ENCODE measurements around the gene CAT. TPM values are rescaled to one million over a fixed set of nuclear protein-coding genes. Genes with fewer than 3 reads are reported as not detected.

The CAT gene
- 49.4 and 57.0 TPM in 2 replicates for total RNA-seq (2014; rRNA removed; shearing (Covaris generic))
- polyA plus RNA-seq (2016; fragmentation: Nextera tagmentation; extraction: Ambion mirVana) = 52.5 and 54.5 TPM in 2 replicates

DNA sequence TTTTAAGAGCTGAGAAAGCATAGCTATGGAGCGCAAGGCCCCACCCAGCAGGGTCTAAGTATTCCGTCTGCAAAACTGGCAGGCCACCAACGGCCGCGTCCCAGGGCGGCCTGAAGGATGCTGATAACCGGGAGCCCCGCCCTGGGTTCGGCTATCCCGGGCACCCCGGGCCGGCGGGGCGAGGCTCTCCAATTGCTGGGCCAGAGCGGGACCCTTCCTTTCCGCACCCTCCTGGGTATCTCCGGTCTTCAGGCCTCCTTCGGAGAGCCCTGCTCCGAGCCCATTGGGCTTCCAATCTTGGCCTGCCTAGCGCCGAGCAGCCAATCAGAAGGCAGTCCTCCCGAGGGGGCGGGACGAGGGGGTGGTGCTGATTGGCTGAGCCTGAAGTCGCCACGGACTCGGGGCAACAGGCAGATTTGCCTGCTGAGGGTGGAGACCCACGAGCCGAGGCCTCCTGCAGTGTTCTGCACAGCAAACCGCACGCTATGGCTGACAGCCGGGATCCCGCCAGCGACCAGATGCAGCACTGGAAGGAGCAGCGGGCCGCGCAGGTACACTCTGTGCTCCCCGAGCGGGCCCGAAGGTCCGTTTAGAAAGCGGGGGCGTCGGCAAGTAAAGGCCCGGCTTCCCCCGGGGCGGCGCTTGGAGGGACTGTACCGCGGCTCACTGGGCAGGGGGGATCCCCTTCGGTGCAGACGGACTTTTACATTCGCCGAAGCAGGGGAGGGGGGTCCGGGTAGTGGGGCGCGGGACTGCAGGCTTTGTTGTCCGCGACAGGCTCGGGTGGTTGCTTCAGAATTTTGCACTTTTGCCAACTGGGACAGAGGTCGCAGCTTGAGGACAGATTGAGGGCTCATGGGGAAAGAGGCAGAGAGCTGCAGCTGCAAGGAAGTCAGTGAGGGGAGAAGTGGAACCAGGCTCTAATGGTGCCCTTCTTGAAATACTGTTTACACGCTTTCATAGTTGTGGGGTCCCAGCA, at the start of gene CAT:
Gene CAT (plus strand): TSS at position 406 of the 979 bp plus-strand sequence. CDS start 80 bp downstream, at position 486.
- in situ Hi-C loops (cut with MboI) = no loop called here
- H3K4me3 ChIP-seq = peak within 1 kb of the TSS; percentile 81
- peak within 1 kb of the TSS; percentile 87 for H3K9ac ChIP-seq
- 1 to 2% methylated on average over 50 to 55 of the region's 62 CpGs for WGBS, 2 experiments (ENCODE audit: low coverage in 1 of 2, low lambda C conversion rate in 2 of 2, missing lambda C conversion rate in 2 of 2)
- H3K79me2 ChIP-seq (ENCODE audit: insufficient read depth) = peaks cover 54% of the 10 kb centered on the region
- H3K27me3 ChIP-seq (replicated peaks; ENCODE audit: insufficient read depth) = no peaks in the 10 kb centered on the region
- no peaks in the 10 kb centered on the region for H3F3A ChIP-seq (ENCODE audit: insufficient read depth)
- peak; percentile 99 for DNase-seq
- H2AFZ ChIP-seq = peak within 1 kb of the TSS; percentile 92
- no peaks in the 10 kb centered on the region; the same call in 1 of the 2 replicates for H3K9me2 ChIP-seq (ENCODE audit: insufficient read depth)
- peak within 1 kb of the TSS; percentile 67 for H3K27ac ChIP-seq
- H3K4me2 ChIP-seq (ENCODE audit: unreplicated experiment) = peak within 1 kb of the TSS; percentile 91
- no peak for TF ChIP-seq EZH2 (IDR thresholded peaks at IDR 0.05; ENCODE audit: insufficient read depth, poor library complexity, severe bottlenecking)
- no peak for TF ChIP-seq EZH2phosphoT487 (IDR thresholded peaks at IDR 0.05; ENCODE audit: insufficient read depth, low read depth)
- no peaks in the 10 kb centered on the region for H4K20me1 ChIP-seq (ENCODE audit: insufficient read depth)
- H3K36me3 ChIP-seq (ENCODE audit: low read depth) = no peaks in the 10 kb centered on the region
- peaks cover 15% of the 10 kb centered on the region; the same call in 1 of the 2 replicates for H3K4me1 ChIP-seq (ENCODE audit: insufficient read depth)
- no peaks in the 10 kb centered on the region for H3K9me3 ChIP-seq (ENCODE audit: low read depth)

DNA sequence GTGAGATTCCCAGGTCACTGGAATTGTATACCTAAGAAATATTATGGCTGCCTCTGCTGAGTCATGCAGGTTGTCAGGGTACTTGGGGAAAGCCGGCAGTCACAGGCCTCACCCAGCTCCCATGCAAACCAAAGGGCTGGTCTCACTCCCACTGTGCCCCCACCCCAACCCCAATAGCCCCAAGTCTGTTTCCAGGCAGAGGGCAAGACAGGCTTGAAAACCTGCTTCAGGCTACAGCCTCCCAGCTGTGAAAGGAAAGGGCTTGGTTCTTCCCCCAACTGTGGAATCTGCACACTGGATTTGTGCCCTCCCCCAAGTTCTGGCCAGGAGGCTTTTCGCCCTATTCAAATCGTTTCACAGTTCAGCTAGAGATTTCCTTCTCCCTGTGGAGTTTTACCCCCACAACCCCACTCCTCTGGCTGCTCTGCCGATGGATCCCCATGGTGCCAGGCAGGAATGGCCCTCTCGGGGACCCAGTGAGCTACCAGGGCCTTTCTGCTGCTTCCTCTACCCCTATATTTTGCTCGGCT, 43.9 kb upstream of the CAT start:
- H3K27me3 ChIP-seq (replicated peaks; ENCODE audit: insufficient read depth) = peaks cover 36% of the 10 kb centered on the region
- TF ChIP-seq EZH2 (IDR thresholded peaks at IDR 0.05; ENCODE audit: insufficient read depth, poor library complexity, severe bottlenecking) (no peak), EZH2phosphoT487 (IDR thresholded peaks at IDR 0.05; ENCODE audit: insufficient read depth, low read depth) (no peak)
- H4K20me1 ChIP-seq (ENCODE audit: insufficient read depth) = no peaks in the 10 kb centered on the region
- H3K4me2 ChIP-seq (ENCODE audit: unreplicated experiment) = no peak overlapping the region
- DNase-seq = no peak
- H2AFZ ChIP-seq = no peak overlapping the region
- H3K4me1 ChIP-seq (ENCODE audit: insufficient read depth) = peaks cover 10% of the 10 kb centered on the region
- no peaks in the 10 kb centered on the region for H3K79me2 ChIP-seq (ENCODE audit: insufficient read depth)
- no peaks in the 10 kb centered on the region for H3K36me3 ChIP-seq (ENCODE audit: low read depth)
- in situ Hi-C loops (cut with MboI) = loop anchor here (10.0 kb wide), 1 partner anchor 60 kb away; no protein-coding TSS in a partner anchor
- no peak overlapping the region for H3K4me3 ChIP-seq
- no peaks in the 10 kb centered on the region for H3K9me3 ChIP-seq (ENCODE audit: low read depth)
- H3K9ac ChIP-seq = no peak overlapping the region
- peaks cover 15% of the 10 kb centered on the region; the same call in 1 of the 2 replicates for H3F3A ChIP-seq (ENCODE audit: insufficient read depth)
- no peaks in the 10 kb centered on the region for H3K9me2 ChIP-seq (ENCODE audit: insufficient read depth)
- H3K27ac ChIP-seq = no peak overlapping the region
- WGBS, 2 experiments (ENCODE audit: low coverage in 1 of 2, low lambda C conversion rate in 2 of 2, missing lambda C conversion rate in 2 of 2) = 78 to 86% methylated on average over 6 of the region's 6 CpGs

DNA sequence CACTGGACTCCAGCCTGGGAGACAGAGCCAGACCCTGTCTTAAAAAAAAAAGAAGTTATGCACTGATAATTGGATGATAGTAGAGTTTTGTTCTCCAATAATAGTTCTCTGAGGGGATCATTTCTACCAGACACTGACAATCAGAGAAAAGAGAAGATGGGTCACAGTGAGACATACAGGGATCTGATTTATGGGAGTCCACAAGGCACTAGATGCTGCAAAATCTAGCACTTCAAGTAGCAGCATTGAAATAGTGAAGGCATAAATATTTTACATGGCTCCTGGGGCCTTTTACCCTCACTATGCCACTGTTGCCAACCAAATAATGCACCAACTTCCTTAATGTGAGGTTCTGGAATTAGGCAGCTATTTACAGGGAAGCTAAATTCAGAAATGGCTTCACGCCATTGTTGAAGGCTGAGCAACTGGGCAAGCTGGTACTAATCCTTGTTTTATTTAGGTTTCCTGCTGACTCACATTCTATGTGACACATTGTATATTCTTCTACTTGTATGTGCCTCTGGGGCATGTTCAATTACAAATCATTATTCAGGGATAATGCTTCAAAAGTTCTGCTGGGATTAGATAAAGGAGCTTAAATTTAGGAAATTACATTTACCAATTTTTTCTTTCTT, 42.7 kb upstream of the CAT start:
- in situ Hi-C loops (cut with MboI) = loop anchor here (10.0 kb wide), 1 partner anchor 59 kb away; no protein-coding TSS in a partner anchor
- H3K4me3 ChIP-seq = no peak overlapping the region
- H3K9me3 ChIP-seq (ENCODE audit: low read depth) = no peaks in the 10 kb centered on the region
- peaks cover 15% of the 10 kb centered on the region; the same call in 1 of the 2 replicates for H3F3A ChIP-seq (ENCODE audit: insufficient read depth)
- H3K27me3 ChIP-seq (replicated peaks; ENCODE audit: insufficient read depth) = peaks cover 26% of the 10 kb centered on the region
- H3K4me2 ChIP-seq (ENCODE audit: unreplicated experiment) = peak overlapping the region; percentile 25
- no peaks in the 10 kb centered on the region for H3K79me2 ChIP-seq (ENCODE audit: insufficient read depth)
- no peak overlapping the region for H3K27ac ChIP-seq
- no peak for TF ChIP-seq EZH2 (IDR thresholded peaks at IDR 0.05; ENCODE audit: insufficient read depth, poor library complexity, severe bottlenecking)
- no peak for TF ChIP-seq EZH2phosphoT487 (IDR thresholded peaks at IDR 0.05; ENCODE audit: insufficient read depth, low read depth)
- no peaks in the 10 kb centered on the region for H3K9me2 ChIP-seq (ENCODE audit: insufficient read depth)
- no peaks in the 10 kb centered on the region for H4K20me1 ChIP-seq (ENCODE audit: insufficient read depth)
- H3K9ac ChIP-seq = no peak overlapping the region
- no peak overlapping the region for H2AFZ ChIP-seq
- peaks cover 10% of the 10 kb centered on the region for H3K4me1 ChIP-seq (ENCODE audit: insufficient read depth)
- DNase-seq = peak; percentile 85
- WGBS, 2 experiments (ENCODE audit: low coverage in 1 of 2, low lambda C conversion rate in 2 of 2, missing lambda C conversion rate in 2 of 2) = 8 to 13% methylated on average over 1 of the region's 1 CpG
- H3K36me3 ChIP-seq (ENCODE audit: low read depth) = no peaks in the 10 kb centered on the region

- Histone ChIP-seq H2AFZ (no peak overlapping the region), H3K4me3 (no peak overlapping the region), H3K4me1 (ENCODE audit: insufficient read depth) (peaks cover 10% of the 10 kb centered on the region), H3K9ac (no peak overlapping the region), H3K36me3 (ENCODE audit: low read depth) (no peaks in the 10 kb centered on the region), H4K20me1 (ENCODE audit: insufficient read depth) (no peaks in the 10 kb centered on the region), H3K27ac (no peak overlapping the region), H3K9me2 (ENCODE audit: insufficient read depth) (no peaks in the 10 kb centered on the region), H3K79me2 (ENCODE audit: insufficient read depth) (no peaks in the 10 kb centered on the region), H3K9me3 (ENCODE audit: low read depth) (no peaks in the 10 kb centered on the region), H3K4me2 (ENCODE audit: unreplicated experiment) (no peak overlapping the region), H3K27me3 (replicated peaks; ENCODE audit: insufficient read depth) (peaks cover 15% of the 10 kb centered on the region; the same call in 1 of the 2 replicates), H3F3A (ENCODE audit: insufficient read depth) (peaks cover 15% of the 10 kb centered on the region; the same call in 1 of the 2 replicates)
- WGBS, 2 experiments (ENCODE audit: low coverage in 1 of 2, low lambda C conversion rate in 2 of 2, missing lambda C conversion rate in 2 of 2) = 96 to 100% methylated on average over 1 of the region's 1 CpG
- TF ChIP-seq EZH2phosphoT487 (IDR thresholded peaks at IDR 0.05; ENCODE audit: insufficient read depth, low read depth) (no peak), EZH2 (IDR thresholded peaks at IDR 0.05; ENCODE audit: insufficient read depth, poor library complexity, severe bottlenecking) (no peak)
- no peak for DNase-seq
- in situ Hi-C loops (cut with MboI) = loop anchor here (10.0 kb wide), 1 partner anchor 58 kb away; no protein-coding TSS in a partner anchor
These were observed 41.6 kb upstream of the CAT start for GRCh38 chr11:34397120-34397519.

Data from GM23248 (cell line).